ENCODE data around the gene PURA.

The PURA gene

DNA sequence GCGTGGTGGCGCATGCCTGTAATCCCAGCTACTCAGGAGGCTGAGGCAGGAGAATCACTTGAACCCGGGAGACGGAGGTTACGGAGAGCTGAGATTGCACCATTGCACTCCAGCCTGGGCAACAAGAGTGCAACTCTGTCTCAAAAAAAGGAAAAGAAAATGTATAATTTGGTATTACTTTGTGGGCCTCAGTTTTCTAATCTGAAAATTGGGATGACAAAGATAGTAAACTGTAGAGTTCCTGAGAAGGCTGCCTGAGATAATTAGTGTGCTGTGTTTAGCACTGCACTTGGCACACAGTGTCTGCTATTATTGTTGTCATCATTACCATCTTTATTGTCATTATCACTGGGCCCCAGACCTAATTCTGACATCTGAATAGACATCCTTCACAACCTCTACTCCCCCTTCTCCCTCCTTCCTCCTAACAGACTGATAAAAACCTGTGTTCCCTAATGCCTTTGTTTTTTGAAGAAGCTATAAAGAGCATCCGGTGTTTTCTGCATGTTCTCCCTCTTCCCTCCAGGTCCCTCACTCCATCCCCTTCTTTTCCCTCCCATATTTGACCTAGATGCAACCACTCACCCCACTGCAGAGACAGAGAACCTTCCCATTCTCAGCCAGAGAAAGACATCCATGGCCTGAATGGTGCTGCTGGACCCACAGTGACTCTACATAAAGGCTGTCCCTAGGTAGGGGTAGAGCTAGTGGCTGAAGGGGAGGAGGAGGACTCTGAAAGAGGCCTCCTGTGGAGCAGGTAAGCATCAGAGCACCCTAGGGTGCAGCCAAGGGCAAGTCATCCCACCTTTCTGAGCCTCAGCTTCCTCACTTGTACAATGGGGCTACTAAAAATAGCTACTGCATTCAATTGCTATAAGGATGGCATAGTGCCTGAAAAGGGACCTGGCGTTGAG lies 45.4 kb downstream of the PURA start:
- DNase-seq (ENCODE audit: low spot score) = no peak

DNA sequence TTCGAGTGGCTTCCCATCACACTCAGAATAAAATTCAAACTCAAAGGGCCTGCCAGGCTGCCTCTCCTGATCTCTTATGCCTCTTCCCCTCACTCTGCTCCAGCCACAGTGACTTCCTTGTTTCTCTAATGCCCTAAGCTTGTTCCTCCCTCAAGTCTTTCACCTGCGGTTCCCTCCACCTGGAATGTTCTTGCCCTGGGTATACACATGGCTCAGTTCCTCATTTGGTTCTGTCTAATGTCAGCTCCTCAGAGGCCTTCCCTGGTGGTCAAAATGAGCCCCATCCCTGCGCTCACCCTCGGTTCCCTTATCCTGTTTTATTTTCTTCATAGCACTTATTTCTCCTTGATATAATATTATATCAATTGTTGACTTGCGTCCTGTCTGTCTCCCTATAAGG lies 48.4 kb downstream of the PURA start:
- no peak for DNase-seq (ENCODE audit: low spot score)

DNA sequence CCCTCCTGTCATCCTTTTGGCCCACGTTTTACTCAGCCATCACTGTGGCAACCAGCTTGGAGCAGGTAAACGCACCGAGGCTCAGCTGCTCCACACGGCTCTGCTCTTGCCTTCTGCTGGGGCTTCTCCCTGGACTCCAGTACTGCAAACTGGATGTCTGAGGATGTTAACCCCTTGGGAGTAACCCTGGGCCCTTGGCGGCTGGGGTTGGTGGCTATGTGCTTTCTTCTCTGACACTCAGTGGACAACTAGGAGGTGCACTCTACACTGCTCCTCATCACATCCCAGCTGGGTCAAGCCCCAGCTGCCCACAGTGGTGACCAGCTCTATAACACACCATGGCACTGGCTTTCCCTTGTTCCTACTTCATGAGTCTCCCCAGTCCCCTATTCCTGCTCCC lies 48.9 kb downstream of the PURA start:
- no peak for DNase-seq (ENCODE audit: low spot score)

DNA sequence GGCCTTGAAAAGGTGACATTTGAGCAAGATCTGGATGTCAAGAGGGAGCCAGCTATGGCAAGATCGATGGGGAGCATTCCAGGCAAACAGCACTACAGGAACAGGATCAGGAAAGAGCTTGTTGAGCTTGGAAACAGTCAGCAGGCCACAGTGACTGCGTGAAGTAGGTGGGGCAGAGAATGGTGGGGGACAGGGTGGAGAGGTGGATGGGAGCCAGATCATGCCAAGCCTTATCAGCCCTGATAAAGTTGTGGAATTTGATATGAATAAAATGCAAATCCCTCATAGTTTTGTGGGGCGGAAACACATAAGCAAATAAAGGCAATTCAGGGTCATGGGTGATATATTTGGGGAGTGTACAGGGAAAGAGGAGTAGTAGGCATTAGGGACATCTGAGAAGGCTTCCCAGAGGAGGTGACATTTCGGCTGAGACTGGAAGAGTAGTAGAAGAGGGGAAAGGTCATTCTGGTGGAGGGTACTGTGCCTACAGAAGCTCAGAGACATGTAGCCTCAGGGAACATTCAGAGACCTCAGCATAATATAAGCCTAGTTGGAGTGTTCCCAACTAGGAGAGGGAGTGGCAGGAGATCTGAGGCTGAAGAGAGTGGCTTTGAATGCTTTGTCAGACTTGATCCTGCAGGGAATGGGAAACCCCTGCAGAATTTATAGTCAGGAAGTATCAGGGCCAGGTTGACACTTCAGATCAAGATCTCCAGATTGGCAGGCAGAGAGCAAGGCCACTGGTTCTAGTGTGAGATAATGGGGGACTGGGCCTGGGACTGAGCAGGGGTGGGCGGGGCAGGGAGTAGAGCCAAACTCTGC lies 51.4 kb downstream of the PURA start:
- DNase-seq (ENCODE audit: low spot score) = no peak

DNA sequence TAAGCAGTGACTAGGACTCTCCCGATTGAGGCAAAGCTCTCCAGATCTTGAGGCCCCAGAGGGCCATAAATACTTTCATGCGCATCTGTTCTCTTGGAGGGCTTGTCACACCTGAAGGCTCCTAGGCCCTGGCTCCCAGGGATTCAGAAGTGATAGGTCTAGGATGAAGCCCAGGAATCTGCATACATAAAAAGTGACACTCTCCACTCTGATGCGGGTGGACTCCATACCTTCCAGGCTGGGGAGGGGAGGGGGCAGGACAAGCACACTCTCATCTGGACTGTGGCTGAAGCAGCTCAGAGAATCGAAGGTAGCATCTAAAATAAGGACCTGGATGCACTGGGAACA lies 52.0 kb downstream of the PURA start:
- no peak for DNase-seq (ENCODE audit: low spot score)

DNA sequence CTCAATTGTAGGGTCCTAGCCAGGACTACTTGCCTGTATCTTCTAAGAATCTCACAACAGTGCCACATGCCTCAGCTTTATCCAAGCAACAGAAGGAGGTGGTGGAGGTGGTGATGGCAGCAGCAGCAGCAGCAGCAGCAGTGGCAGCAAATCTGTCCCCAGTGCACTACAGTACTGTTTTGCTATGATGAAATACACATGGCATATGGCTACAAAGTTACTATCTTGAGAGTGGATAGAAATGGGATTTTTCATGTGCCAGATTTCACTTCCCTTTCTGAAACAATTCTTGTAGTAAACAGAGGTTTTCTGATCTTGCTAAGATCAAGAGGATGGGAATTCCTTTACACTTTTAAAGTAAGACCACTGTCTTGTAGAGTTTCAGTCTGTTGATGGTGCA lies 53.0 kb downstream of the PURA start:
- no peak for DNase-seq (ENCODE audit: low spot score)

DNA sequence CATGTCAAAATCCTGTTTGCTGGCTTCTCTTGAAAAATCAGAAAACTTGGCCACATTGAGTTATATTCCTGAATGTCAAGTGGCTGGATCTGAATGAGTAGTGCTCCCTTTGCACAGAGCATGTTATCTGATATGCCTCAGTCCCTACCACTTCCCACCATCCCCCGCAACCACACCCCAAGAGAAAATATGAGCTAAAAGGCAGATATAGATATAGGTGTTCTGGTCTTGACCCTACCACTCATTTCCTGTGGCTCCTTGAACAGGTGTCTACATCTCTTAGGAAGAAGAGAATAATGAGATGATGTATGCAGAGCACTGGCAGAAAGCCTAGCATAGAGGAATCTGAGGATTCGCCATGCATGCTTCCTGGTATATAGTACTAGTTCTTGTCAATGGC lies 54.5 kb downstream of the PURA start:
- no peak for DNase-seq (ENCODE audit: low spot score)

DNA sequence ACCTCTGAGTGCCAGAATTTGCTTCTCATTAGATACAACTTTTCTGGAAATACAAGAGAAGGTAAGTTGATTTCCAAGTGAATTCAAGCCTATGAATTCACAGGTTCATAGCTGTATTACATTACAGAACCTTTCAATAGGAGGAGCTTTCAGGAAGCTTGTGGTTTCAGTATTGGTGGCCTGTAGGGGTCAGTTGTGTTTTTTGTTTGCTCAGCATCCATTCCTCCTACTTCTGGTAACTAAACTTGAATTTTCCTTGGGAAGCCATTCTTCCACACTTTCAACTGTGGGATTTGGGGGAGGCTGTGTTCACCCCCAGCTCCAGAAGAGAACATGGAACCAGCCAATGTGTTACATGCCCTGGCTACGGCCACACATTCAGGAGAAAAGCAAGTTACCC lies 55.5 kb downstream of the PURA start:
- no peak for DNase-seq (ENCODE audit: low spot score)

DNA sequence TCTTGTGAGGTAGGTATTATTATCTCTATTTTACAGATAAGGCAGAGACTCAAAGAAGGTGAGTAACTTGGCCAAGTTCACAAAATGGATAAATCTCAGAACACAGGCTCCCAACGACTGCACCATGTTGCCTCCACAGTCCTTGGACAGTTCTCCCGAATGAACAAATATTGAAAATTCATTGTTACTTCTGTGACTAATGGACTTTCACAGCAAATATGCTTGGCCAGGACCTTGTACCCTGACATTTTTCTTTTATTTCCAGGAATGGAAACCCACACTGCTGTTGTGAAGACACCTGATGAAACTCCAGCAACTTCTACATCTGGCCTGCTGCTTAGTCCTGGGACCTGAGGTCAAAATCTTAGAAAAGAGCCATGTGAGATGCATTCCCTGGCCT lies 58.6 kb downstream of the PURA start:
- DNase-seq (ENCODE audit: low spot score) = no peak

DNA sequence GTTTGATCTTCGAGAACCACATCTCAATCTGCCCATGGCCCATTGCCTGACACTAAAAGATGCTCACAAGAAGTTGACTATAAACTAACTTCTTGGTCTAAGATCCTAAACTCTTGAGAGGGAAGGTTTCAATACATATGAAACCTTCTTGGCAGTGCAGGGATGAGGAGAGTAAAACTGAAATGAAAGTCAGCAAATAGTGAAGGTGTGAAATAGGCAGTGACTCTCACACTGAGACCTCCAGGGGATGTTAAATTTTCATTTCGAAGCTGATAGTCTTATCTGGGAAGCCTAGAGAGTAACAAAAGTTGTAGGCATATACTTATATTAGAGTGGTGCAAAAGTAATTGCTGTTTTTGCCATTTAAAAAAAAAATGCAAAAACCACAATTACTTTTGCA lies 60.1 kb downstream of the PURA start:
- no peak for DNase-seq (ENCODE audit: low spot score)

DNA sequence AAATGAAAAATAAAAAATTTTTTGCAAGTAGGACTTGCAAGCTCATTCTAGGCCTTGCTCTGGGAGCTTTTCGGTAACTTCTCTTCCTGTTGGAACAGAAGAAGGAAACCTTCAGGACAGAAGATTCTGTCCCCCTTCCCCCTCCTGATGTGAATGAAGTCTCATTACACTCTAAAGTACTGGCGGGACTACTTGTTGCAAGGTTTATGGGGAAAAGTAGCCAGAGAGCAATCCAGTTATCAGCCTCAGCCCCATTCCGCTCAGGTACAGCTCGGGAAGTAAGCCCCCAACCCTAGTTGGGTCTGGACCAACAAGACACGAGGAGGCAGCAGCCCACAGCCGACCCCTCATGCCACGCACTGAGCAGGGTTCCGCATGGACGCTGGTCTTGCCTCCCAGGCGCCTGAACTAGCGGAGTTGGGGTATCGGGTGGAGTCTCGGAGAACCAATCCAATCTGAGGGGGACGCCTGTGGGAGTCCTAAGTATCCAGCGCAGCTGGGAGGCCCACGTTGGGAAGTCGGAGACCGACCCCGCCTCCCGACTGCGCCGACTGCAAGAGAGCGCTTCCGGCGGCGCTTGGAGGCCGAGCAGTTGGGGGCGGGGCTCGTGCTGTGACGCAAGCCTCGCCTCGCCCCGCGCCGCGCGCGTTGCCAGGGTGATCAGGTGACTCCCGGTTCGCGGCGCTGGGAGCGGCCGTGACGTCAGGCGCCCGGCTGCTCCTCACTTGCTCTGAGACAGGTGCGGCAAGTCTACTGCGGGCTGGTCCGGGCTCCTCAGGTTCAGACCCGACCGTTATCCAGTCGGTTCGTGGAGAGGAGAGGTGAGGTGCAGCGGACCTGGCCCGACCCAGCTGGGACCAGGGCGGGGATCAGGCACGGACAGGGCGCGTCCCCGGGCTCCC lies 60.8 kb downstream of the PURA start, which contains the start of gene CYSTM1:
Gene CYSTM1, plus strand, starts transcription at position 724 of the 902 bp plus-strand sequence. CDS start 19,278 bp downstream, outside the sequence.
- peak; percentile 88 for DNase-seq (ENCODE audit: low spot score)
